Pancreas (tissue), 10 donors: ENCODE results near the gene RCSD1. TPM values are rescaled to one million over a fixed set of nuclear protein-coding genes. Genes with fewer than 3 reads are reported as not detected.

Experiments used
- ATAC-seq, 4 donors: fragments of 200-7000 bp; cut with Tn5 transposase; one replicate each; pipeline versions ENCODE4 v1.8.0 to v1.9.1; 2020; ENCODE audit warnings: mild to moderate bottlenecking in 4 of 4, moderate library complexity in 4 of 4
- DNase-seq, 6 donors: peaks; one replicate each; pipeline ENCODE4 v3.0.0-alpha.2; 2020
- FAIRE-seq: peaks from 2 replicates; lab custom pipeline; 2012; peaks lifted over from hg19 to GRCh38; lab: Jason Lieb, UNC
- H3K27ac ChIP-seq, 4 donors: fragments of 200-600 bp; sonication (generic); 1 replicate in 3 of 4; 2 replicates in 1 of 4; pipeline versions ENCODE4 v1.5.0 to v1.8.0; 2020
- H3K27me3 ChIP-seq, 4 donors: fragments of 200-600 bp; one replicate each; pipeline ENCODE4 v1.8.0; 2021
- H3K36me3 ChIP-seq, 3 donors: fragments of 200-600 bp; sonication (generic) in 1 of 3; one replicate each; pipeline versions ENCODE4 v1.5.0 to v1.8.0; 2020 to 2021
- H3K4me1 ChIP-seq, 3 donors: fragments of 200-600 bp; one replicate each; pipeline ENCODE4 v1.8.0; 2021
- H3K4me3 ChIP-seq, 4 donors: fragments of 200-600 bp; sonication (generic) in 2 of 4; one replicate each; pipeline versions ENCODE4 v1.5.0 to v1.8.0; 2020 to 2021
- H3K9me3 ChIP-seq, 4 donors: fragments of 200-600 bp; one replicate each; pipeline ENCODE4 v1.8.0; 2021
- WGBS, 2 donors: extraction: QIAGEN DNeasy Blood & Tissue Kit; methylation state at CpG; one replicate each; pipeline ENCODE4 v1.1.7; 2013; 5-methylcytosine and 5-hydroxymethylcytosine counted together
- intact Hi-C, 3 donors: fragments of 100-400 bp; cut with DNase I; formaldehyde crosslinking; loops; one replicate each; pipeline versions ENCODE4 v1.11.1 to v1.14.2; 2022
- polyA plus RNA-seq, 2 donors: library from polyadenylated mRNA; stranded (reverse); fragments of 200-250 nt; gene quantifications; one replicate each; pipeline ENCODE4 v1.2.3, GENCODE V29; 2013
- total RNA-seq, 6 donors: library from RNA; stranded (reverse); fragmentation: NEBNext Ultra II Directional in 4 of 6; extraction: Animal tissue kit (Norgen Biotek cat#: 25700) in 4 of 6; gene quantifications; one replicate each; pipeline versions ENCODE4 v1.2.1 to v1.2.4, GENCODE V29; 2021 to 2023
- TF ChIP-seq, protein P1 (sequence below), 4 donors: fragments of 200-600 bp; sonication (generic) in 3 of 4; IDR thresholded peaks; one replicate each; pipeline versions ENCODE4 v1.5.0 to v1.8.0; 2021; ENCODE audit warnings: antibody characterized with exemption in 4 of 4
- donor health status: healthy with polysubstance abuse.
- donor health status: DM: no; HTN: no; CAD: no; lungs with moderate emphysema.
- donor health status: DM: no; HTN: no; CAD: no.
- donor health status: control.
- donor health status: control.
- donor health status: Bipolar disorder and iron deficiency.
- donor health status: DM: yes; HTN: yes; CAD: no.
- donor health status: DM: no; HTN: no; CAD: no.
- donor health status: DM: no; HTN: no; CAD: no.
- donor health status: DM: yes; HTN: yes; CAD: no.

RCSD1 gene
- total and polyA plus RNA-seq, 8 donors: 0.59 to 6.7 (median 1.6) TPM

DNA sequence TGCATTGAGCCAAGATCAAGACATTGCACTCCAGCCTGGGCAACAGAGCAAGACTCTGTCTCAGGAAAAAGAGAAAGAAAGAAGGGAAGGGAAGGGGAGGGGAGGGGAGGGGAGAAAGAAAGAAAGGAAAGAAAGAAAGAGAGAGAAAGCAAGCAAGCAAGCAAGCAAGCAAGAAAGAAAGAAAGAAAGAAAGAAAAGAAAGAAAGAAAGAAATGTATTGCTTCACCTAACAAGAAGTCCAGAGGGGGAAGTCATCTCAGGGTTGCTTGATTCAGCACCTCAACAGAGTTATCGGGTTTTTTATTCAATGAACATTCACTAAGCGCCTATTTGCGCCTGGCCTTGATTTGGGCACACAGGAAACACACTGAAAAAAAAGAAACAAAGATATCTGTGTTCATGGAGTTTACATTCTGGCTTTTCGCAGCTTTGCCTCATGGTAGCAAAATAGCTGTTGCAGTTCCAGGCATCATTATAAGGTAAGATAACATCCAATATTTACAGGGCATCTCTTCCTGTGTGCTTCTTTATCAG lies 8.2 kb upstream of the RCSD1 start:
- DNase-seq (no peak), FAIRE-seq (no peak), ATAC-seq (no peak)
- intact Hi-C loops: no loop called here
- 71 to 76% methylated on average over 4 of the region's 4 CpGs for WGBS, 2 donors
- no peaks in the 10 kb centered on the region for H3K27me3 ChIP-seq
- no peak overlapping the region for H3K27ac ChIP-seq
- no peaks in the 10 kb centered on the region for H3K36me3 ChIP-seq
- no peaks in the 10 kb centered on the region for H3K4me1 ChIP-seq
- no peaks in the 10 kb centered on the region for H3K9me3 ChIP-seq
- TF ChIP-seq, protein P1, sequence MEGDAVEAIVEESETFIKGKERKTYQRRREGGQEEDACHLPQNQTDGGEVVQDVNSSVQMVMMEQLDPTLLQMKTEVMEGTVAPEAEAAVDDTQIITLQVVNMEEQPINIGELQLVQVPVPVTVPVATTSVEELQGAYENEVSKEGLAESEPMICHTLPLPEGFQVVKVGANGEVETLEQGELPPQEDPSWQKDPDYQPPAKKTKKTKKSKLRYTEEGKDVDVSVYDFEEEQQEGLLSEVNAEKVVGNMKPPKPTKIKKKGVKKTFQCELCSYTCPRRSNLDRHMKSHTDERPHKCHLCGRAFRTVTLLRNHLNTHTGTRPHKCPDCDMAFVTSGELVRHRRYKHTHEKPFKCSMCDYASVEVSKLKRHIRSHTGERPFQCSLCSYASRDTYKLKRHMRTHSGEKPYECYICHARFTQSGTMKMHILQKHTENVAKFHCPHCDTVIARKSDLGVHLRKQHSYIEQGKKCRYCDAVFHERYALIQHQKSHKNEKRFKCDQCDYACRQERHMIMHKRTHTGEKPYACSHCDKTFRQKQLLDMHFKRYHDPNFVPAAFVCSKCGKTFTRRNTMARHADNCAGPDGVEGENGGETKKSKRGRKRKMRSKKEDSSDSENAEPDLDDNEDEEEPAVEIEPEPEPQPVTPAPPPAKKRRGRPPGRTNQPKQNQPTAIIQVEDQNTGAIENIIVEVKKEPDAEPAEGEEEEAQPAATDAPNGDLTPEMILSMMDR (IDR thresholded peaks at IDR 0.05): no peak
- H3K4me3 ChIP-seq: no peak overlapping the region

DNA sequence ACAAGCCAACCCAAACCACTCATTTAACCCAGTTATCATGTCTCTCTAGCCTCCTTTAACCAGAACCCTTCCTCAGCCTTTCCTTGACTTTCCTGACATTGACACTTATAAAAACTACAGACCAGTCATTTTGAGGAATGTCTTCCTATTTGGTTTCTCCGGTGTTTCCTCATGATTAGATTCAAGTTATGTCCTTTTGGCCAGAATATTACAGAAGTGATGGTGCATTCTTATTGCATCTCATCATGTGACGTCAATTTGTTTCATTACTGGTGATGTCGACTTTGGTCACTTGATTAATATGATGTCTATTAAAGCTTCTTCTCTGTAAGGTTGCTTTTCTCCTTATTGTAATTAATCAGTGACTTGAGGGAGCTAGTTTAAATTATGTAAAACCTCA lies 6.1 kb upstream of the RCSD1 start:
- 73 to 74% methylated on average over 3 of the region's 3 CpGs for WGBS, 2 donors
- FAIRE-seq (no peak), DNase-seq (no peak), ATAC-seq (no peak)
- Histone ChIP-seq H3K4me1 (no peaks in the 10 kb centered on the region), H3K27ac (no peak overlapping the region), H3K9me3 (no peaks in the 10 kb centered on the region), H3K36me3 (no peaks in the 10 kb centered on the region), H3K4me3 (no peak overlapping the region), H3K27me3 (no peaks in the 10 kb centered on the region)
- TF ChIP-seq, protein P1 (IDR thresholded peaks at IDR 0.05): no peak
- intact Hi-C loops: no loop called here

GRCh38 chr1:167625040-167625823 lies 4.8 kb upstream of the RCSD1 start:
- Histone ChIP-seq H3K4me1 (no peaks in the 10 kb centered on the region), H3K27me3 (peaks cover 0 to 5% (median 0%) of the 10 kb centered on the region in 4 donors), H3K27ac (no peak overlapping the region), H3K4me3 (no peak overlapping the region), H3K9me3 (no peaks in the 10 kb centered on the region), H3K36me3 (no peaks in the 10 kb centered on the region)
- FAIRE-seq: no peak
- DNase-seq: no peak
- intact Hi-C loops: no loop called here
- no peak for ATAC-seq
- TF ChIP-seq, protein P1 (IDR thresholded peaks at IDR 0.05): no peak
- 91 to 95% methylated on average over 2 of the region's 2 CpGs for WGBS, 2 donors

GRCh38 chr1:167627615-167627864 lies 2.5 kb upstream of the RCSD1 start:
- TF ChIP-seq, protein P1 (IDR thresholded peaks at IDR 0.05): no peak
- Histone ChIP-seq H3K9me3 (no peaks in the 10 kb centered on the region), H3K4me3 (no peak overlapping the region), H3K36me3 (no peaks in the 10 kb centered on the region), H3K27me3 (peaks cover 0 to 5% (median 0%) of the 10 kb centered on the region in 4 donors), H3K27ac (no peak overlapping the region), H3K4me1 (no peaks in the 10 kb centered on the region)
- WGBS, 2 donors: 87% methylated on average over 3 of the region's 3 CpGs
- intact Hi-C loops: no loop called here
- ATAC-seq: peak in 1 of 4 donors; percentile 49
- no peak for DNase-seq
- FAIRE-seq: no peak
